ENCODE measurements around the gene BSG. TPM values are rescaled to one million over a fixed set of nuclear protein-coding genes. Genes with fewer than 3 reads are reported as not detected.

Gene BSG
- total RNA-seq, 2 donors from 2014 or later = 557 to 1,261 TPM

DNA sequence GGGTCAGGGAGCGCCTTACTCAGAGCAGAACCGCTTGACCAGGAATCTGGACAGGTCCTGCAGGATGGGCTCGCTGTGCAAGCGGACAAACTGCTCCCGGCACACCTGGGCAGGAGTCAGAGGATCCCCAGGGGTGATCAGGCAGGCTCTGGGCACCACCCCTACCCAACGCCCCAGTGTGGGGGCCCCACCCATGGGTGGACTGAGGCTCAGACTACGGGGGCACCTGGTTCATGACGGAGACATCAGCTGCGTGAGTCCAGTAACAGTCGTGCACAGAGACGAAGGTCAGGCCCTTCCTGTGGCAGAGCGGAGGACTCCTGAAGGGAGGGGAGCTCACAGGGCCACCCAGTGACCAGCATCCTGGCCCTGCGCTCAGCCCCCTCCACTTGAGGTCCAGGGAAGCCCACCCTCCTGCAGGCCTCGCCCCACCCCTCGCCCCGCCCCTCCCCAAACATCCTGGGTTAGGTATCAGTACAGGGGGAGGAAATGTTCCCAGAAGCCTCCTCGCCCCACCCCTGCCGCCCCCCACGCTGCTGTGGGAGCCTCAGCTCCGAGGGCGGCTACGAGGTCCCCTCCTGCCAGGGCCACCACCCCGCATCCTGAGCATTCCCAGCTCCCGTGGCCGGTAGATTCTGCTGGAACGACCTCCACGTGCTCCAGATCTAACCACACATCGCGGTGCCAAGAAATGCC, 45.3 kb downstream of the BSG start:
- WGBS = 83% methylated on average over 28 of the region's 29 CpGs
- intact Hi-C loops (cut with DNase I) = no loop called here
- Histone ChIP-seq H3K4me3 (no peak overlapping the region), H3K4me1 (replicated peaks) (no peaks in the 10 kb centered on the region), H3K9me3 (no peaks in the 10 kb centered on the region), H3K27ac (no peak overlapping the region), H3K27me3 (replicated peaks; ENCODE audit: insufficient read depth) (no peaks in the 10 kb centered on the region), H3K36me3 (peaks cover 0 to 22% of the 10 kb centered on the region in 2 donors)
- DNase-seq (ENCODE audit: low spot score) = no peak
- TF ChIP-seq POLR2A (IDR thresholded peaks at IDR 0.05) (no peak), POLR2AphosphoS5 (IDR thresholded peaks at IDR 0.05) (no peak)
- TF ChIP-seq, protein P1, sequence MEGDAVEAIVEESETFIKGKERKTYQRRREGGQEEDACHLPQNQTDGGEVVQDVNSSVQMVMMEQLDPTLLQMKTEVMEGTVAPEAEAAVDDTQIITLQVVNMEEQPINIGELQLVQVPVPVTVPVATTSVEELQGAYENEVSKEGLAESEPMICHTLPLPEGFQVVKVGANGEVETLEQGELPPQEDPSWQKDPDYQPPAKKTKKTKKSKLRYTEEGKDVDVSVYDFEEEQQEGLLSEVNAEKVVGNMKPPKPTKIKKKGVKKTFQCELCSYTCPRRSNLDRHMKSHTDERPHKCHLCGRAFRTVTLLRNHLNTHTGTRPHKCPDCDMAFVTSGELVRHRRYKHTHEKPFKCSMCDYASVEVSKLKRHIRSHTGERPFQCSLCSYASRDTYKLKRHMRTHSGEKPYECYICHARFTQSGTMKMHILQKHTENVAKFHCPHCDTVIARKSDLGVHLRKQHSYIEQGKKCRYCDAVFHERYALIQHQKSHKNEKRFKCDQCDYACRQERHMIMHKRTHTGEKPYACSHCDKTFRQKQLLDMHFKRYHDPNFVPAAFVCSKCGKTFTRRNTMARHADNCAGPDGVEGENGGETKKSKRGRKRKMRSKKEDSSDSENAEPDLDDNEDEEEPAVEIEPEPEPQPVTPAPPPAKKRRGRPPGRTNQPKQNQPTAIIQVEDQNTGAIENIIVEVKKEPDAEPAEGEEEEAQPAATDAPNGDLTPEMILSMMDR (IDR thresholded peaks at IDR 0.05) = no peak

DNA sequence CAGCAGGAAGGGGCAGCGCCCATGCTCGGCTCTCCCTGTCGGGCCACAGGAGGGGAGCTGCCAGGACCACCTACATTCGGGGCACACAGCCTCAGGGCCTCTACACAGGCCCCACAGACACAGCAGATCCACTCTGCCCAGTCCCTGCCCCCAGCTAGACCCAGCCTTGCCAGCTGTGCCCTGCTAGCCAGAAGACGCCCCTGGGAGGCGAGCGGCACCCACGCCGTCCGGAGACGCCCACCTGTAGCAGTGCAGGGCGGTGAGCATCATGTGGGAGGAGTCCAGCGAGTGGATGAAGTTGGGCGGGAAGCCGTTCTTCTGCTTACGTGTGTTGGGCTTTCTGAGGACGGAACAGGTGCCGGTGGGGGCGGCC, 45.8 kb downstream of the BSG start:
- TF ChIP-seq, protein P1 (IDR thresholded peaks at IDR 0.05) = no peak
- no peak for TF ChIP-seq POLR2A (IDR thresholded peaks at IDR 0.05)
- no peak for TF ChIP-seq POLR2AphosphoS5 (IDR thresholded peaks at IDR 0.05)
- intact Hi-C loops (cut with DNase I) = no loop called here
- H3K4me3 ChIP-seq = no peak overlapping the region
- H3K9me3 ChIP-seq = no peaks in the 10 kb centered on the region
- no peaks in the 10 kb centered on the region for H3K27me3 ChIP-seq (replicated peaks; ENCODE audit: insufficient read depth)
- peaks cover 0 to 22% of the 10 kb centered on the region in 2 donors for H3K36me3 ChIP-seq
- H3K27ac ChIP-seq = no peak overlapping the region
- no peaks in the 10 kb centered on the region for H3K4me1 ChIP-seq (replicated peaks)
- no peak for DNase-seq (ENCODE audit: low spot score)
- 90% methylated on average over 16 of the region's 19 CpGs for WGBS

DNA sequence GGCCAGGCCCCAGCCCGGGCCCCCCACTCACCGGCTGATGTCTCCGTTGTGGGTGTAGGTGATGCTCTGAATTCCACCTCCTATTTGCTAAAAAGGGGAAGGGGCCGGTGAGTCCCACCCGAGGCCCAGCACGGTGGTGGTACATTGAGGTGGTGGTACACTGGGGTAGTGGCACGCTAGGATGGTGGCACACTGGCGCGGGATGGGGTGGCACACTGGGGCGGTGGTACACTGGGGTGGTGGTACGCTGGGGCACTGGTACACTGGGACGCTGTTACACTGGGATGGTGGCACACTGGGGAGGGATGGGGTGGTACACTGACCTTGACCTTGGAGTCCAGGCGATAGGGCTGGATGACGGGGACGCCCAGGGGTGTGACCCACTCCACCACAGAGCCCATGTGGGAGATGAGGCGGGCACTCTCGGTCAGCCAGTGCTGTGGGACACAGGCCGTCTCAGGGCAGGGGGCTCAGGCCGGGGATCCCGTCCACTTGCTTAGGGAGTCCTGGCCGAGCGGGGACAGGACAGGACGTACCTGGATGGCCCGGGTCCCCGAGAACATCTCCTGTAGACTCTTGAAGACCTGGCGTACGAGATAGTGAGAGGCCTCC, 46.4 kb downstream of the BSG start:
- intact Hi-C loops (cut with DNase I) = no loop called here

DNA sequence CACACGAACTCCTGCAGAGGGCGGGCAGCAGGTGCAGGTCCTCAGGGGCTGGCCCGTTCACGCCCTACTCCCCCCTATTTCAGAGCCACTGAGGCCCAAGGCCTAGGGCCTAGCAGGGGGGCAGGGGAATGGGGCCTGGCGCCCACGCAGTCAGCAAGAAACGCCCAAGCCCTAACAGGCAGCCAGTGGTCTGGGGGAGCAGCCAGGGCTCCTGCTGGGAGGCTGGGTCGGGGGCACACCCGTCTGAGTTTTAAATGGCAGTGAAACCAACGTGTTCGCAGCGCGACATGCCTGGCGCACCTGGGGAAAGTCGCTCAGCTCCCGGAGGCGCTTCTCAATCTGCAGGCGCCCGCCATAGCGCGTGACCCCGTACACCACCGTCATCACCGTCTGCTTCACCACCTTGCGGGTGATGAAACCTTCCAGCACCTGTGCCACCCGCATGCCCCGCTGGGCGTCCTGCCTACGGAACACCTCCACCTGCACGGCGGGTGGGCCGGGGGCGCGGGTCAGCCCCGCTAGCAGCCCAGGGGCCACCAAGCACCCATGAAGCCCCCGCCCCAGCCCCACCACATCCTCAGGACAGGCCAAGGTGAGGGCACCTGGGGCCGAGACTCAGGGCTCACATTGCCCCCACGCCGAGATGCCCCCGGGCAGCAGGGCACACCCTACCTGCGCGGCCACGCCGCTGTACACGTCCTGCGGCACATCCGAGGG, 47.0 kb downstream of the BSG start:
- TF ChIP-seq POLR2A (IDR thresholded peaks at IDR 0.05) (no peak), POLR2AphosphoS5 (IDR thresholded peaks at IDR 0.05) (no peak)
- TF ChIP-seq, protein P1 (IDR thresholded peaks at IDR 0.05) = no peak
- intact Hi-C loops (cut with DNase I) = no loop called here
- H3K36me3 ChIP-seq = peaks cover 0 to 22% of the 10 kb centered on the region in 2 donors

More for the DNA sequence above, 46.4 kb downstream of the BSG start:
- Histone ChIP-seq H3K9me3 (no peaks in the 10 kb centered on the region), H3K27me3 (replicated peaks; ENCODE audit: insufficient read depth) (no peaks in the 10 kb centered on the region), H3K36me3 (peaks cover 0 to 22% of the 10 kb centered on the region in 2 donors), H3K27ac (no peak overlapping the region), H3K4me3 (no peak overlapping the region), H3K4me1 (replicated peaks) (no peaks in the 10 kb centered on the region)
- 96% methylated on average over 25 of the region's 27 CpGs for WGBS
- no peak for DNase-seq (ENCODE audit: low spot score)
- no peak for TF ChIP-seq POLR2AphosphoS5 (IDR thresholded peaks at IDR 0.05)
- TF ChIP-seq, protein P1 (IDR thresholded peaks at IDR 0.05) = no peak
- TF ChIP-seq POLR2A (IDR thresholded peaks at IDR 0.05) = no peak

More for the DNA sequence above, 47.0 kb downstream of the BSG start:
- H3K27me3 ChIP-seq (replicated peaks; ENCODE audit: insufficient read depth) = no peaks in the 10 kb centered on the region
- H3K4me1 ChIP-seq (replicated peaks) = no peaks in the 10 kb centered on the region
- H3K27ac ChIP-seq = no peak overlapping the region
- H3K4me3 ChIP-seq = no peak overlapping the region
- 94% methylated on average over 44 of the region's 47 CpGs for WGBS
- DNase-seq (ENCODE audit: low spot score) = no peak
- H3K9me3 ChIP-seq = no peaks in the 10 kb centered on the region

All from prostate gland (tissue), 2 donors.